Kidney epithelial cell (primary cell): ENCODE measurements around the gene TMEM37. TPM values are rescaled to one million over a fixed set of nuclear protein-coding genes. Genes with fewer than 3 reads are reported as not detected.
A peak's percentile ranks its signal among the peaks of the same experiment; 100 is the strongest.

Source experiments
- DNase-seq: peaks from one replicate; pipeline ENCODE4 v3.0.0-alpha.2; 2010; ENCODE audit warnings: low read depth
- H3K27me3 ChIP-seq: 2 replicates; pipeline ENCODE4 v1.6.0; 2011; ENCODE audit warnings: low read length; ENCODE audit not compliant: control insufficient read depth, insufficient read depth
- H3K36me3 ChIP-seq: 2 replicates; pipeline ENCODE4 v1.5.1; 2011; ENCODE audit warnings: low read length; ENCODE audit not compliant: control insufficient read depth, insufficient read depth
- H3K4me3 ChIP-seq: 2 replicates; pipeline ENCODE4 v1.5.1; 2011; ENCODE audit warnings: low read depth, mild to moderate bottlenecking, control low read depth, low read length
- total RNA-seq: library from RNA; depleted of rRNA; stranded (reverse); fragments of >200 nt; gene quantifications from 2 replicates; pipeline ENCODE4 v1.2.3, GENCODE V29; 2015
- TF ChIP-seq, protein P1 (sequence below): IDR thresholded peaks from 2 replicates; pipeline ENCODE4 v1.5.1; 2011; ENCODE audit warnings: mild to moderate bottlenecking, moderate library complexity, low read length, control low read depth, inconsistent platforms; ENCODE audit not compliant: insufficient read depth, poor library complexity, severe bottlenecking

TMEM37 gene
- total RNA-seq, 1 donor from 2014 or later: not detected

DNA sequence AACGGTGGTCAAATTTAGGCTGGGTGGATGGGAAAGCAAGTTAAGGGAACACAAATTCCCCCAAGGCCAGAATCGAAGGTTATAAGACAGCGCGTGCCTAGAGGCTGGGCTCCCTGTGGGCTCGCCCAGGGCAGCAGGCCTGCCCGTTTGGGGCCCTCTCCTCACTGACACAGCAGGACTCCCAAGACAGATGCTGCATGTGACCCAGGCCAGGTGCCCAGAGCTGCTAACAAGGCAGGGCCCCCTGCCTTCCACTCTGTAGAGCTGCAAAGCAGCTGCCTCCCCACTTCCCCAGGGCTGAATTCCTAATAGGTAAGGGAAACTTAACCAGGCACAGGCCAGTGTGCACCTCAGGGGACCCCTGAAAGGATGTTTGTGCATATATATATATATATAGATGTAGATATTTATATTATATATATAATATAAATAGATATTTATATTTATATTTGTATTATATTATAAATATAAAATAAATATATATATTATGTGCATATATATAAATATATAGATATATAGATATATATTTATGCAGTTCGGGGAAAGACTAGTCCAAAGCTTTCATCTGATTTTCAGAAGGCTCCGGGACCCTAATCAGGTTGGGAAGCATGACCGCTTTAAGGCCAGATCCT lies 43.7 kb downstream of the TMEM37 start:
- Histone ChIP-seq H3K27me3 (no peaks in the 10 kb centered on the region), H3K4me3 (no peak overlapping the region), H3K36me3 (no peaks in the 10 kb centered on the region)
- TF ChIP-seq, protein P1, sequence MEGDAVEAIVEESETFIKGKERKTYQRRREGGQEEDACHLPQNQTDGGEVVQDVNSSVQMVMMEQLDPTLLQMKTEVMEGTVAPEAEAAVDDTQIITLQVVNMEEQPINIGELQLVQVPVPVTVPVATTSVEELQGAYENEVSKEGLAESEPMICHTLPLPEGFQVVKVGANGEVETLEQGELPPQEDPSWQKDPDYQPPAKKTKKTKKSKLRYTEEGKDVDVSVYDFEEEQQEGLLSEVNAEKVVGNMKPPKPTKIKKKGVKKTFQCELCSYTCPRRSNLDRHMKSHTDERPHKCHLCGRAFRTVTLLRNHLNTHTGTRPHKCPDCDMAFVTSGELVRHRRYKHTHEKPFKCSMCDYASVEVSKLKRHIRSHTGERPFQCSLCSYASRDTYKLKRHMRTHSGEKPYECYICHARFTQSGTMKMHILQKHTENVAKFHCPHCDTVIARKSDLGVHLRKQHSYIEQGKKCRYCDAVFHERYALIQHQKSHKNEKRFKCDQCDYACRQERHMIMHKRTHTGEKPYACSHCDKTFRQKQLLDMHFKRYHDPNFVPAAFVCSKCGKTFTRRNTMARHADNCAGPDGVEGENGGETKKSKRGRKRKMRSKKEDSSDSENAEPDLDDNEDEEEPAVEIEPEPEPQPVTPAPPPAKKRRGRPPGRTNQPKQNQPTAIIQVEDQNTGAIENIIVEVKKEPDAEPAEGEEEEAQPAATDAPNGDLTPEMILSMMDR: peak; percentile 16
- DNase-seq: no peak

DNA sequence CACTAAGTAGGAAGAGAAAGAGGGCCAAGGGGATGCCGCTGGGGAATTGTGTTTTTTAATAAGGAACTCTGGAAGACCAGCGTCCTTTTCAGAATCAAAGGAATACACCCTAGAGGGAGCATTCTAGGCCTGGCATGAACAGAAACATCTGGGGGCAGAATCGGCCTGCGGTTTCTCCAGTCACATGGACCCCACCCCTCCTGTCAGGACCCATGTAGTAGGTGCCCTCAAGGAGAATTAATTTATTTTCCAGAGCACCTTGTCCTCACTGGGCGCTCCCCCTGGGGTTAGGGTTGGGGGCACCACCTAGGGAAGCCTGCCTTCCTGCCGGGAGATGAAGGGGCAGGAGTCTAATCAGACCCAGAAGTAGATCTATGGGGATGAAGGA lies 44.2 kb downstream of the TMEM37 start:
- no peaks in the 10 kb centered on the region for H3K27me3 ChIP-seq
- no peak overlapping the region for H3K4me3 ChIP-seq
- TF ChIP-seq, protein P1: no peak
- no peaks in the 10 kb centered on the region for H3K36me3 ChIP-seq
- DNase-seq: no peak

DNA sequence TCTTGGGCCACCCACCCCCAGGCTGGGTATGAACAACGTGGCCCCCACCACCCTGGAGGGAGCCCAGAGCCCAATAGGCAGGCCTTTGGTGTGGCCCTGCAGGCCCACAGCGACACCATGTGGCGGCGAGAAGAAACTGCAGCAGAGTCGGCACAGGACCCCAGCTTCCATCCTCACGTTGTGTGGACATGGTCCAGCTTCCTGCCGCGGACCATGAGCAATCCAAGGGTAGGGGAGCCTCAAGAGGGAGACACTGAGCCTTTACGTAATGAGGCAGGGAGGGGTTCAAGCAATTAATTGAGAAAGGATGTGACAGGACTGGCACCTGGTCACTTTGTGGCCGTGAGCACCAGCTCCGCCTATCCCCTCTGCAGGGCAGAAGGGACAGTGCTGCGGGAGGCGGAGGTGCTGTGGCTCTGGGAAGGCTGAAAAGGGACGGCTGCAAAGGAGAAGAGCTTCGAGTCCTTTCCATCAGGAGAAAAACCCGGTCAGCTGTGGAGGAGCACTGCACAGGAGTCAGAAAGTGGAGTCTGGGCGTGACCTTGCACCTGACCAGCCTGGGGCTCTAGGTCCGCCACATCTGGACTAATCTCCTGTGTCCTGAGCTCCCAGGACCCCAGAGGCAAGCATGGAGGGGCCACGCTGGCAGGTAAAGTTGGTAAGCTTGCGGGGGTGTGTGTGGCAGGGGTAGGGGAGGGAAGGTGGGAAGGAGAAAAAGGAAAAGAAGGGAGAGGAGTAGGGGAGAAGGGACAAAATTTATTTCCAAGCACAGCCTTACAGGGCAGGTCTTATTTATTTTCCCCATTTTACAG lies 44.9 kb downstream of the TMEM37 start:
- Histone ChIP-seq H3K36me3 (no peaks in the 10 kb centered on the region), H3K4me3 (no peak overlapping the region), H3K27me3 (no peaks in the 10 kb centered on the region)
- DNase-seq: no peak
- TF ChIP-seq, protein P1: peak; percentile 99

GRCh38 chr2:119477113-119477505 lies 45.5 kb downstream of the TMEM37 start:
- Histone ChIP-seq H3K4me3 (no peak overlapping the region), H3K27me3 (no peaks in the 10 kb centered on the region), H3K36me3 (no peaks in the 10 kb centered on the region)
- DNase-seq: no peak
- TF ChIP-seq, protein P1: no peak

- H3K27me3 ChIP-seq: no peaks in the 10 kb centered on the region
- no peak for DNase-seq
- H3K4me3 ChIP-seq: no peak overlapping the region
- TF ChIP-seq, protein P1: no peak
- H3K36me3 ChIP-seq: no peaks in the 10 kb centered on the region
These were observed 46.7 kb downstream of the TMEM37 start for GRCh38 chr2:119478188-119478977.
